H1 (cell line): ENCODE measurements around the gene MRM1. TPM values are rescaled to one million over a fixed set of nuclear protein-coding genes. Genes with fewer than 3 reads are reported as not detected.

ENCODE experiments used
- CTCF ChIA-PET: fragments of 300-600 bp; sonication (Branson Sonifier 250); formaldehyde crosslinking; loops from one replicate; lab custom pipeline; 2021; ENCODE audit not compliant: partially characterized antibody; lab: Charles Lee
- POLR2A ChIA-PET: fragments of 300-600 bp; sonication (Branson Sonifier 250); formaldehyde crosslinking; loops from one replicate; lab custom pipeline; 2021; ENCODE audit warnings: inconsistent platforms; ENCODE audit not compliant: partially characterized antibody; lab: Charles Lee
- DNase-seq, 2 experiments: peaks; one replicate each; pipeline versions ENCODE4 v3.0.0 to v3.0.0-alpha.2; 2010 to 2022; ENCODE audit warnings: low spot score in 2 of 2, low read depth in 1 of 2, mixed read lengths in 1 of 2
- FAIRE-seq: peaks from 2 replicates; lab custom pipeline; 2011; peaks lifted over from hg19 to GRCh38; lab: Jason Lieb, UNC
- H2AFZ ChIP-seq: 2 replicates; pipeline ENCODE4 v1.8.1; 2012; ENCODE audit warnings: low read length, inconsistent platforms
- H2AK5ac ChIP-seq: 2 replicates; pipeline ENCODE4 v1.6.1; 2013; ENCODE audit warnings: low read depth, low read length
- H2BK120ac ChIP-seq: replicated peaks from 2 replicates; pipeline ENCODE3; 2013; ENCODE audit warnings: low read depth, low read length, inconsistent platforms
- H2BK12ac ChIP-seq: 2 replicates; pipeline ENCODE4 v1.6.1; 2013; ENCODE audit warnings: low read depth, low read length
- H2BK15ac ChIP-seq: 2 replicates; pipeline ENCODE4 v1.6.1; 2013; ENCODE audit warnings: low read length
- H2BK20ac ChIP-seq: 2 replicates; pipeline ENCODE4 v1.6.1; 2013; ENCODE audit warnings: low read length
- H2BK5ac ChIP-seq: 2 replicates; pipeline ENCODE4 v1.6.1; 2013; ENCODE audit warnings: low read depth, low read length
- H3K14ac ChIP-seq: 2 replicates; pipeline ENCODE4 v1.6.1; 2013; ENCODE audit warnings: inconsistent platforms; ENCODE audit not compliant: insufficient read length
- H3K18ac ChIP-seq: 2 replicates; pipeline ENCODE4 v1.6.1; 2013; ENCODE audit warnings: low read length; ENCODE audit errors: extremely low read depth
- H3K23ac ChIP-seq: 2 replicates; pipeline ENCODE4 v1.6.1; 2013; ENCODE audit warnings: inconsistent platforms; ENCODE audit not compliant: insufficient read length
- H3K23me2 ChIP-seq: 2 replicates; pipeline ENCODE4 v1.6.1; 2013; ENCODE audit warnings: low read depth, low read length
- H3K27ac ChIP-seq: 2 replicates; pipeline ENCODE4 v1.6.1; 2011; ENCODE audit warnings: low read depth, low read length, inconsistent platforms
- H3K27me3 ChIP-seq, 4 experiments: replicated peaks in 1 of 4; 1 replicate in 1 of 4; 2 replicates in 3 of 4; pipeline versions ENCODE4 v1.6.1 to v1.8.1; 2011 to 2013; ENCODE audit warnings: low read length in 3 of 4, mild to moderate bottlenecking in 3 of 4, inconsistent platforms in 2 of 4, mixed read lengths in 2 of 4, moderate library complexity in 1 of 4; ENCODE audit not compliant: control insufficient read depth in 3 of 4, insufficient read depth in 3 of 4; ENCODE audit errors: extremely low read depth in 1 of 4
- H3K36me3 ChIP-seq, 4 experiments: 2 replicates each; pipeline versions ENCODE4 v1.6.1 to v1.8.1; 2011 to 2013; ENCODE audit warnings: mild to moderate bottlenecking in 4 of 4, low read length in 3 of 4, moderate library complexity in 2 of 4, control low read depth in 1 of 4, inconsistent platforms in 1 of 4; ENCODE audit not compliant: insufficient read depth in 4 of 4, control insufficient read depth in 2 of 4
- H3K4ac ChIP-seq: replicated peaks from 2 replicates; pipeline ENCODE3; 2013; ENCODE audit warnings: low read length, low read depth, mixed read lengths, inconsistent platforms; ENCODE audit not compliant: insufficient read length
- H3K4me1 ChIP-seq, 4 experiments: replicated peaks in 1 of 4; 1 replicate in 1 of 4; 2 replicates in 3 of 4; pipeline versions ENCODE4 v1.6.1 to v1.8.1; 2011 to 2013; ENCODE audit warnings: low read length in 3 of 4, inconsistent platforms in 2 of 4, mixed read lengths in 1 of 4; ENCODE audit not compliant: insufficient read depth in 4 of 4, control insufficient read depth in 3 of 4
- H3K4me2 ChIP-seq, 2 experiments: 2 replicates each; pipeline versions ENCODE4 v1.6.1 to v1.8.1; 2011 to 2013; ENCODE audit warnings: low read depth in 2 of 2, low read length in 2 of 2, control low read depth in 1 of 2, inconsistent platforms in 1 of 2, mild to moderate bottlenecking in 1 of 2; ENCODE audit not compliant: insufficient read depth in 1 of 2
- H3K4me3 ChIP-seq, 4 experiments: fragments of 200-600, 300-600 bp in 1 of 4; sonication (generic), shearing (Covaris generic), sonication (Bioruptor Twin) in 1 of 4; 2 replicates each; pipeline versions ENCODE4 v1.5.1 to v1.8.1; 2011 to 2016; ENCODE audit warnings: low read length in 4 of 4, low read depth in 3 of 4, control low read depth in 2 of 4, inconsistent platforms in 2 of 4, mild to moderate bottlenecking in 2 of 4, mixed read lengths in 1 of 4, moderate library complexity in 1 of 4; ENCODE audit not compliant: insufficient read depth in 2 of 4; ENCODE audit errors: extremely low read depth in 1 of 4
- H3K56ac ChIP-seq: replicated peaks from 2 replicates; pipeline ENCODE3; 2013; ENCODE audit warnings: low read depth, mild to moderate bottlenecking, mixed read lengths, low read length, inconsistent platforms; ENCODE audit not compliant: insufficient read length
- H3K79me1 ChIP-seq: 2 replicates; pipeline ENCODE4 v1.6.1; 2013; ENCODE audit warnings: low read depth, low read length, control low read depth
- H3K79me2 ChIP-seq, 2 experiments: 2 replicates each; pipeline versions ENCODE4 v1.6.1 to v1.8.1; 2012 to 2013; ENCODE audit warnings: low read length in 2 of 2, mild to moderate bottlenecking in 2 of 2, inconsistent platforms in 1 of 2; ENCODE audit not compliant: insufficient read depth in 2 of 2, control insufficient read depth in 1 of 2
- H3K9ac ChIP-seq, 4 experiments: replicated peaks in 1 of 4; 1 replicate in 1 of 4; 2 replicates in 3 of 4; pipeline versions ENCODE4 v1.6.1 to v1.8.1; 2011 to 2013; ENCODE audit warnings: low read depth in 3 of 4, low read length in 3 of 4, control low read depth in 2 of 4, mild to moderate bottlenecking in 2 of 4, moderate library complexity in 2 of 4, inconsistent platforms in 1 of 4; ENCODE audit errors: extremely low read depth in 1 of 4
- H3K9me3 ChIP-seq, 2 experiments: 2 replicates each; pipeline versions ENCODE4 v1.6.1 to v1.8.1; 2012 to 2013; ENCODE audit warnings: mild to moderate bottlenecking in 2 of 2, moderate library complexity in 2 of 2, control low read depth in 1 of 2, inconsistent platforms in 1 of 2, low read depth in 1 of 2, low read length in 1 of 2, mixed read lengths in 1 of 2; ENCODE audit not compliant: insufficient read depth in 2 of 2
- H4K20me1 ChIP-seq, 2 experiments: replicated peaks in 1 of 2; 2 replicates each; pipeline versions ENCODE3 to v1.8.1; 2011 to 2013; ENCODE audit warnings: inconsistent platforms in 2 of 2, low read length in 2 of 2, mild to moderate bottlenecking in 1 of 2; ENCODE audit not compliant: insufficient read depth in 2 of 2, control insufficient read depth in 1 of 2
- H4K5ac ChIP-seq: 2 replicates; pipeline ENCODE4 v1.6.1; 2013; ENCODE audit warnings: low read length, low read depth, mixed read lengths, inconsistent platforms; ENCODE audit not compliant: insufficient read length
- H4K8ac ChIP-seq: 2 replicates; pipeline ENCODE4 v1.8.0; 2013; ENCODE audit warnings: mild to moderate bottlenecking, moderate library complexity, low read length, inconsistent platforms; ENCODE audit not compliant: insufficient read depth; ENCODE audit errors: extremely low read depth
- H4K91ac ChIP-seq: replicated peaks from 2 replicates; pipeline ENCODE3; 2013; ENCODE audit warnings: low read length, mixed read lengths, inconsistent platforms; ENCODE audit not compliant: insufficient read length
- KDM1A ChIP-seq: fragments of 200-600, 300-600 bp; sonication (generic); IDR thresholded peaks from 2 replicates; pipeline ENCODE4 v1.7.1; 2016; ENCODE audit warnings: mild to moderate bottlenecking, low read length, borderline replicate concordance
- SUZ12 ChIP-seq: fragments of 200-600 bp; sonication (generic); IDR thresholded peaks from 2 replicates; pipeline ENCODE4 v1.6.1; 2012; ENCODE audit warnings: mild to moderate bottlenecking, inconsistent platforms, low read length, moderate library complexity, mixed read lengths
- WGBS, 2 experiments: shearing (Covaris generic) in 1 of 2; methylation state at CpG; one replicate each; pipeline versions ENCODE4 v1.1.6 to v1.1.7; 2013 to 2015; ENCODE audit warnings: low lambda C conversion rate in 2 of 2, mixed read lengths in 2 of 2, inconsistent platforms in 1 of 2, low coverage in 1 of 2, missing lambda C conversion rate in 1 of 2; ENCODE audit not compliant: insufficient replicate concordance in 2 of 2, insufficient coverage in 1 of 2, insufficient read length in 1 of 2; ENCODE audit errors: extremely low coverage in 1 of 2, missing lambda C conversion rate in 1 of 2; 5-methylcytosine and 5-hydroxymethylcytosine counted together
- polyA plus RNA-seq, 7 experiments: library from polyadenylated mRNA; depleted of rRNA in 3 of 7; stranded (reverse) in 5 of 7; unstranded in 2 of 7; fragments of >200 nt in 5 of 7; fragments of 200-250 nt in 2 of 7; gene quantifications; 1 replicate in 5 of 7; 2 replicates in 1 of 7; 4 replicates in 1 of 7; pipeline versions ENCODE4 v1.2.1 to v1.2.3, GENCODE V29; 2011 to 2013; ENCODE audit warnings: missing spikeins in 2 of 7, mixed read lengths in 2 of 7
- total RNA-seq: library from RNA; stranded (reverse); fragmentation: NEBNext Ultra II Directional; extraction: Animal tissue kit (Norgen Biotek cat#: 25700); gene quantifications from 2 replicates; pipeline ENCODE4 v1.2.1, GENCODE V29; 2021

MRM1 gene
- total and polyA plus RNA-seq, 2 of the 8 experiments (the other 6 are each of a cell fraction or from before 2014, with no cell fraction given) = 9.9 to 11.2 TPM

- Histone ChIP-seq H3K4me3 (no peak overlapping the region), H3K27me3 (no peaks in the 10 kb centered on the region), H3K79me1 (peaks cover 2% of the 10 kb centered on the region), H4K20me1 (peaks cover 0 to 2% of the 10 kb centered on the region in 2 experiments), H2BK120ac (no peak overlapping the region), H2BK5ac (no peak overlapping the region), H2AK5ac (no peak overlapping the region), H3K36me3 (peaks cover 0 to 33% (median 23%) of the 10 kb centered on the region in 4 experiments; a peak in 7 of 8 replicates), H3K9ac (no peak overlapping the region), H3K23ac (no peak overlapping the region), H4K5ac (no peak overlapping the region), H3K18ac (no peak overlapping the region), H4K91ac (no peak overlapping the region), H3K4me2 (no peak overlapping the region), H2BK15ac (no peak overlapping the region), H3K9me3 (no peaks in the 10 kb centered on the region), H2AFZ (no peak overlapping the region), H3K14ac (no peak overlapping the region), H3K4ac (no peak overlapping the region), H2BK12ac (no peak overlapping the region), H3K4me1 (no peaks in the 10 kb centered on the region), H3K56ac (no peak overlapping the region), H3K27ac (no peak overlapping the region), H4K8ac (no peak overlapping the region), H2BK20ac (no peak overlapping the region), H3K79me2 (no peaks in the 10 kb centered on the region; a peak in 1 of 4 replicates), H3K23me2 (no peaks in the 10 kb centered on the region)
- 91% methylated on average over 2 of the region's 2 CpGs; no CpG with 5 or more reads in 1 of the 2 experiments for WGBS, 2 experiments
- FAIRE-seq (no peak), DNase-seq (no peak)
- ChIA-PET POLR2A (no interaction called here), CTCF (no interaction called here)
- TF ChIP-seq KDM1A (no peak), SUZ12 (no peak)
Measured at GRCh38 chr17:36576793-36577192, 24.6 kb upstream of the MRM1 start.
